ENCODE data around the gene MDFI.

The MDFI gene

GRCh38 chr6:41640426-41640825 is 2.2 kb downstream of the MDFI start:
- no peak overlapping the region for H3K27ac ChIP-seq
- TF ChIP-seq CTCF (IDR thresholded peaks at IDR 0.05) (no peak), ZFX (IDR thresholded peaks at IDR 0.05; ENCODE audit: borderline replicate concordance) (no peak)

- no peak overlapping the region for H3K27ac ChIP-seq
- TF ChIP-seq ZFX (IDR thresholded peaks at IDR 0.05; ENCODE audit: borderline replicate concordance) (no peak), CTCF (IDR thresholded peaks at IDR 0.05) (no peak)
These were observed 3.2 kb downstream of the MDFI start for GRCh38 chr6:41641352-41641925.

- TF ChIP-seq CTCF (IDR thresholded peaks at IDR 0.05) = no peak
- no peak for TF ChIP-seq ZFX (IDR thresholded peaks at IDR 0.05; ENCODE audit: borderline replicate concordance)
- no peak overlapping the region for H3K27ac ChIP-seq
These were observed 4.1 kb downstream of the MDFI start for GRCh38 chr6:41642090-41642959.

- TF ChIP-seq ZFX (IDR thresholded peaks at IDR 0.05; ENCODE audit: borderline replicate concordance) (no peak), CTCF (IDR thresholded peaks at IDR 0.05) (no peak)
- no peak overlapping the region for H3K27ac ChIP-seq
These were observed 5.0 kb downstream of the MDFI start for GRCh38 chr6:41642960-41643898.

GRCh38 chr6:41643899-41644269 is 5.6 kb downstream of the MDFI start:
- H3K27ac ChIP-seq = no peak overlapping the region
- no peak for TF ChIP-seq CTCF (IDR thresholded peaks at IDR 0.05)
- no peak for TF ChIP-seq ZFX (IDR thresholded peaks at IDR 0.05; ENCODE audit: borderline replicate concordance)

GRCh38 chr6:41644297-41644879 is 6.1 kb downstream of the MDFI start:
- TF ChIP-seq ZFX (IDR thresholded peaks at IDR 0.05; ENCODE audit: borderline replicate concordance) (no peak), CTCF (IDR thresholded peaks at IDR 0.05) (no peak)
- H3K27ac ChIP-seq = no peak overlapping the region
